Lower leg skin (tissue), 3 donors: ENCODE data around the gene FST.

ENCODE experiments used
- POLR2A ChIP-seq, 2 donors: fragments of 450-650 bp; IDR thresholded peaks; one replicate each; pipeline ENCODE4 v1.6.1; 2016 to 2017; ENCODE audit warnings: antibody characterized with exemption in 2 of 2, mild to moderate bottlenecking in 1 of 2, moderate library complexity in 1 of 2
- TF ChIP-seq, protein P1 (sequence below), 3 donors: fragments of 450-650 bp; IDR thresholded peaks; one replicate each; pipeline ENCODE4 v1.5.1; 2016; ENCODE audit warnings: antibody characterized with exemption in 3 of 3, mild to moderate bottlenecking in 3 of 3, moderate library complexity in 2 of 3

DNA sequence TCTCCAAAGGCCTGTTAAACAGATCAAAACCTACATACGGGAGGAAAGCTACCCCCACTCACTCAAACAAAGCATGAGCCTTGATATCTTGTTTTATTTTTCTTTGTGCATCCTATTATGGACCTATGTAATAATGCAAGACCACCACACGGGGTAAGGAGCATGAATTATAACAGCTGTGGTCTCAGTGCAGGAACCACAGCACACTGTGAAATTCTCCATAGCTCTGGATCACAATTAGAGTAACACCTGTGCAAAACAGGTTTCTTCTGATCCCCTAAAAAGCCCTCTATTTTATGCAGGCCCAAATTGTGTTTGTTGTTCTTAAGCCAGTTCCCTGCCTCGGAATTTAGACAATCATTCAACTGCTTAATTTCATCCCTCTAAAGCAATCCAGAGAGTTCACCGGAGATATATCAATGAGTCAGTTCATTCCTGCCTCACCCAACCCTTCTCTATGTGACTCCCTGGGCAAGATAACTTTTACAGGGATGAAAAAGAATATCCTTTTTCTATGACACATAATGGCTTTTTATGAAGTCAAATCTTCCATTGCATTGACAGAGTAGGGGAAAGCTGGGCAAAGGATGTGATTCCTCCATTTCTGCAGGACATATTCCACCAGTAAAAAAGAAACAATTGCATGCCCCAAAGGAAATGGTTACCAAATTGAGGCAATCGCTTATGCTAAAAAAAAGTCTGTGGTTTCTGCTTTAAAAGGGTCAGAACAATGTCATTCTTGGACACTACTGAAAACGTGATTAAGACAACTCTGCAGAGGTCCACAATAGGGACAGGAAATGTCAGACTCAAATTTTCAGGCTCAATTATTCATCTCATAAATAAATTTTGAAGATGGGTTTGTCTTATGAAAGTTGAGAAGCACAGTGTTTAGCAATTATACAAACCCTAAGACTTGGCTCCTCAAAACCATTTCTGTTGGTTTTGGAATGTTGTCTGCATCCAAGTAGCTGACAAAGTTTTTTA, 41.6 kb upstream of the FST start:
- TF ChIP-seq, protein P1, sequence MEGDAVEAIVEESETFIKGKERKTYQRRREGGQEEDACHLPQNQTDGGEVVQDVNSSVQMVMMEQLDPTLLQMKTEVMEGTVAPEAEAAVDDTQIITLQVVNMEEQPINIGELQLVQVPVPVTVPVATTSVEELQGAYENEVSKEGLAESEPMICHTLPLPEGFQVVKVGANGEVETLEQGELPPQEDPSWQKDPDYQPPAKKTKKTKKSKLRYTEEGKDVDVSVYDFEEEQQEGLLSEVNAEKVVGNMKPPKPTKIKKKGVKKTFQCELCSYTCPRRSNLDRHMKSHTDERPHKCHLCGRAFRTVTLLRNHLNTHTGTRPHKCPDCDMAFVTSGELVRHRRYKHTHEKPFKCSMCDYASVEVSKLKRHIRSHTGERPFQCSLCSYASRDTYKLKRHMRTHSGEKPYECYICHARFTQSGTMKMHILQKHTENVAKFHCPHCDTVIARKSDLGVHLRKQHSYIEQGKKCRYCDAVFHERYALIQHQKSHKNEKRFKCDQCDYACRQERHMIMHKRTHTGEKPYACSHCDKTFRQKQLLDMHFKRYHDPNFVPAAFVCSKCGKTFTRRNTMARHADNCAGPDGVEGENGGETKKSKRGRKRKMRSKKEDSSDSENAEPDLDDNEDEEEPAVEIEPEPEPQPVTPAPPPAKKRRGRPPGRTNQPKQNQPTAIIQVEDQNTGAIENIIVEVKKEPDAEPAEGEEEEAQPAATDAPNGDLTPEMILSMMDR (IDR thresholded peaks at IDR 0.05) = no peak
- TF ChIP-seq POLR2A (IDR thresholded peaks at IDR 0.05) = no peak
